OCI-LY7 (cell line): ENCODE results near the gene RCL1.

Experiments used
- EZH2phosphoT487 ChIP-seq: fragments of 200-600 bp; sonication (generic); IDR thresholded peaks from 2 replicates; pipeline ENCODE4 v1.6.1; 2018; ENCODE audit warnings: low read depth, borderline replicate concordance, mild to moderate bottlenecking, mixed run types, antibody characterized with exemption, low read length, moderate library complexity, mixed read lengths
- TF ChIP-seq, protein P1 (sequence below): fragments of 200-600 bp; sonication (generic); conservative IDR thresholded peaks from 2 replicates; pipeline ENCODE4 v1.5.1; 2014; ENCODE audit warnings: mild to moderate bottlenecking, antibody characterized with exemption, low read length, moderate library complexity, mixed read lengths

DNA sequence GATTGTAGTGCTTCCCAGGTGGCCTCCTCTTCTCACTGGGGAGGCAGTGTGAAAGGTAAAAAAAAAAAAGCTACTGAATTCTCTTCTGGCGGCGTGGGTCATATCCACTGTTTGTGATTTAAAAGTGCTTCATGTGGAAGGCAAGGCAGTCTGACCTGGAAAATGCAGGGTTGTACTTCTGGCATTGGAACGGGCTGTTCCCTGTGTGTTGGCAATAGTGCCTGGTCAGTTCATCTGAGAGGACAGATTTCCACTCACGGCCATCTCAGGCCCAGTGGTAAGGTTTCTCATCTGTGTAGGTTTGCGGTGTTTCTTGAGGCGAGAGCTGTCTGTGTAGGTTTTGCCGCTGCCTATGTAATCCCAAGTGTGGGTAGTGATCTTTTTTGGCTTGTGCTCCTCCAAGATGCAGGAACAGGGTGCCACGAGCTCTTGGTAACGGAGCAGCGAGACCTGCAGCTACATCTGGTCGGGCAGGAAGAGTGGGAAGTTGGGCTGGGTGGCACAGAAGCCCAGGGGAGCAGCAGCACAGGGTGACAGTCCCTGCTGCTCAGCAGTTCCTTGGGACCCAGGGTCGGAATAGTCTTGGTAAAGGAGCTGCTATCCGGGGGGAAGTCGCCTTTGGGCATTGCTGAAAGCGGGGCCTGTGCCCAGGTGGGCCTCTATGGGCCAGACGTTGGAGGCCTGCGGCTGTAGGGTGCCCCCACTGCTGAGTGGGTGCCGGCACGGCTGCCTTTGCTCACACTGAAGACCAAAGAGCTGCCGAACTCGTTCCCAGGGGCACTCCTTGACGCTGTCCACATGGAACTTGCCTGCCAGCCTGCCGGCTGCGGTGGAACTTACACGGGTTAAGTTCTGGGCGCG is 11.2 kb downstream of the RCL1 start:
- TF ChIP-seq, protein P1, sequence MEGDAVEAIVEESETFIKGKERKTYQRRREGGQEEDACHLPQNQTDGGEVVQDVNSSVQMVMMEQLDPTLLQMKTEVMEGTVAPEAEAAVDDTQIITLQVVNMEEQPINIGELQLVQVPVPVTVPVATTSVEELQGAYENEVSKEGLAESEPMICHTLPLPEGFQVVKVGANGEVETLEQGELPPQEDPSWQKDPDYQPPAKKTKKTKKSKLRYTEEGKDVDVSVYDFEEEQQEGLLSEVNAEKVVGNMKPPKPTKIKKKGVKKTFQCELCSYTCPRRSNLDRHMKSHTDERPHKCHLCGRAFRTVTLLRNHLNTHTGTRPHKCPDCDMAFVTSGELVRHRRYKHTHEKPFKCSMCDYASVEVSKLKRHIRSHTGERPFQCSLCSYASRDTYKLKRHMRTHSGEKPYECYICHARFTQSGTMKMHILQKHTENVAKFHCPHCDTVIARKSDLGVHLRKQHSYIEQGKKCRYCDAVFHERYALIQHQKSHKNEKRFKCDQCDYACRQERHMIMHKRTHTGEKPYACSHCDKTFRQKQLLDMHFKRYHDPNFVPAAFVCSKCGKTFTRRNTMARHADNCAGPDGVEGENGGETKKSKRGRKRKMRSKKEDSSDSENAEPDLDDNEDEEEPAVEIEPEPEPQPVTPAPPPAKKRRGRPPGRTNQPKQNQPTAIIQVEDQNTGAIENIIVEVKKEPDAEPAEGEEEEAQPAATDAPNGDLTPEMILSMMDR: no peak
- TF ChIP-seq EZH2phosphoT487: no peak
